ENCODE data around the gene LRRC19.

LRRC19 gene

GRCh38 chr9:26975728-26976707 is 29.5 kb downstream of the LRRC19 start:
- TF ChIP-seq CTCF (IDR thresholded peaks at IDR 0.05; ENCODE audit: borderline replicate concordance, extremely low read depth, low read length, poor library complexity, severe bottlenecking) (peak; percentile 59), EZH2 (IDR thresholded peaks at IDR 0.05; ENCODE audit: borderline replicate concordance, low read depth, low read length, severe bottlenecking) (no peak)
- Histone ChIP-seq H3K9ac (ENCODE audit: low read depth, low read length) (no peak overlapping the region), H3K4me2 (ENCODE audit: insufficient read depth, low read length) (no peak overlapping the region), H3K4me1 (ENCODE audit: insufficient read depth, low read length) (no peaks in the 10 kb centered on the region), H3K27ac (ENCODE audit: low read length) (no peak overlapping the region), H3K27me3 (ENCODE audit: insufficient read depth, low read length, poor library complexity) (no peaks in the 10 kb centered on the region), H4K20me1 (ENCODE audit: insufficient read depth, low read length) (no peaks in the 10 kb centered on the region), H3K4me3 (ENCODE audit: low read depth in 1 of 2, low read length in 2 of 2) (no peak overlapping the region), H3K79me2 (ENCODE audit: insufficient read depth, low read length) (0 out of 2 replicates have a peak, but pooled peaks cover 2% of the 10 kb centered on the region), H2AFZ (ENCODE audit: low read depth, low read length) (no peak overlapping the region), H3K36me3 (ENCODE audit: insufficient read depth, low read length) (no peaks in the 10 kb centered on the region), H3K9me3 (ENCODE audit: insufficient read depth, low read length, severe bottlenecking) (no peaks in the 10 kb centered on the region)
- DNase-seq: no peak
- 0 out of 3 replicates have a peak, but pooled peaks have one; percentile 52 for ATAC-seq (ENCODE audit: insufficient read depth, low read depth)

GRCh38 chr9:26974927-26975326 is 30.5 kb downstream of the LRRC19 start:
- Histone ChIP-seq H3K9ac (ENCODE audit: low read depth, low read length) (no peak overlapping the region), H3K4me3 (ENCODE audit: low read depth in 1 of 2, low read length in 2 of 2) (no peak overlapping the region), H3K27ac (ENCODE audit: low read length) (no peak overlapping the region), H4K20me1 (ENCODE audit: insufficient read depth, low read length) (no peaks in the 10 kb centered on the region), H3K27me3 (ENCODE audit: insufficient read depth, low read length, poor library complexity) (no peaks in the 10 kb centered on the region), H3K9me3 (ENCODE audit: insufficient read depth, low read length, severe bottlenecking) (no peaks in the 10 kb centered on the region), H3K79me2 (ENCODE audit: insufficient read depth, low read length) (peaks cover 12% of the 10 kb centered on the region), H3K36me3 (ENCODE audit: insufficient read depth, low read length) (no peaks in the 10 kb centered on the region), H3K4me1 (ENCODE audit: insufficient read depth, low read length) (no peaks in the 10 kb centered on the region), H3K4me2 (ENCODE audit: insufficient read depth, low read length) (no peak overlapping the region), H2AFZ (ENCODE audit: low read depth, low read length) (no peak overlapping the region)
- TF ChIP-seq CTCF (IDR thresholded peaks at IDR 0.05; ENCODE audit: borderline replicate concordance, extremely low read depth, low read length, poor library complexity, severe bottlenecking): no peak
- TF ChIP-seq EZH2 (IDR thresholded peaks at IDR 0.05; ENCODE audit: borderline replicate concordance, low read depth, low read length, severe bottlenecking): no peak
- no peak for ATAC-seq (ENCODE audit: insufficient read depth, low read depth)
- DNase-seq: no peak

DNA sequence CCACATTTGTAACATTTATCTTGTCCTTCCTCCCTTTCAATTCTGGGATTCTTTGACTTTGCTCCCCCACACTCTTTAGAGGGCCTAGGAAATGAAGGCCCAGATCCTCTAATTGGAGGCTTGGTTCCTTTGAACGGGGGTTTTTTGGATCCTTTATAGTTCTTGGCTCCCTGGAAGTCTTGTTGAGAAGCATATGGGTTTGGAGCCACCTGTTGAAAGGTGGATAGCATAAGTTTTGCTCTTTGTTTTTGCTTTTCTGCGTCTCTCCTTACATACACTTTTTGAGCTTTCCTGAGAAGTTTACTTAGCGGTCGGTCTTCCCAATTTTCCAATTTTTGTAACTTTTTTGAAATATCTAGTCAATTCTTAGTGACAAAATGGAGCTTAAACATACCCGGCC is 31.5 kb downstream of the LRRC19 start:
- no peak overlapping the region for H3K27ac ChIP-seq (ENCODE audit: low read length)
- no peak overlapping the region for H2AFZ ChIP-seq (ENCODE audit: low read depth, low read length)
- H3K4me2 ChIP-seq (ENCODE audit: insufficient read depth, low read length): no peak overlapping the region
- H3K4me3 ChIP-seq (ENCODE audit: low read depth in 1 of 2, low read length in 2 of 2): no peak overlapping the region
- ATAC-seq (ENCODE audit: insufficient read depth, low read depth) (no peak), DNase-seq (no peak)
- no peak overlapping the region for H3K9ac ChIP-seq (ENCODE audit: low read depth, low read length)
- H3K4me1 ChIP-seq (ENCODE audit: insufficient read depth, low read length): no peaks in the 10 kb centered on the region
- peaks cover 17% of the 10 kb centered on the region for H3K79me2 ChIP-seq (ENCODE audit: insufficient read depth, low read length)
- H3K9me3 ChIP-seq (ENCODE audit: insufficient read depth, low read length, severe bottlenecking): no peaks in the 10 kb centered on the region
- no peaks in the 10 kb centered on the region; the same call in 1 of the 2 replicates for H3K36me3 ChIP-seq (ENCODE audit: insufficient read depth, low read length)
- H3K27me3 ChIP-seq (ENCODE audit: insufficient read depth, low read length, poor library complexity): no peaks in the 10 kb centered on the region
- no peaks in the 10 kb centered on the region for H4K20me1 ChIP-seq (ENCODE audit: insufficient read depth, low read length)
- TF ChIP-seq EZH2 (IDR thresholded peaks at IDR 0.05; ENCODE audit: borderline replicate concordance, low read depth, low read length, severe bottlenecking): no peak
- TF ChIP-seq CTCF (IDR thresholded peaks at IDR 0.05; ENCODE audit: borderline replicate concordance, extremely low read depth, low read length, poor library complexity, severe bottlenecking): no peak

Measured in DND-41 (cell line).